MCF 10A (cell line): Measurements from ENCODE around the gene CXCL10. TPM values are rescaled to one million over a fixed set of nuclear protein-coding genes. Genes with fewer than 3 reads are reported as not detected.

Experiments used
- BruUV-seq: library from RNA; stranded (reverse); fragments of 400-500 nt; replicated peaks from 2 replicates; lab custom pipeline; 2021; lab: Mats Ljungman, UMichigan
- CTCF ChIA-PET: fragments of 300-600 bp; sonication (Branson Sonifier 250); formaldehyde crosslinking; extraction: SDS; loops from one replicate; lab custom pipeline; 2021; ENCODE audit warnings: antibody characterized with exemption, inconsistent platforms; lab: Yijun Ruan, JAX
- POLR2A ChIA-PET: fragments of 300-600, 350-650 bp; sonication (Branson Sonifier 250); formaldehyde crosslinking; extraction: SDS; loops from one replicate; lab custom pipeline; 2020; ENCODE audit warnings: antibody characterized with exemption, inconsistent platforms; lab: Yijun Ruan, JAX
- DNase-seq: peaks from one replicate; pipeline ENCODE4 v3.0.0-alpha.2; 2018; ENCODE audit not compliant: unreplicated experiment
- H3K27ac Mint-ChIP-seq: one replicate; pipeline ENCODE4 v1.8.0; 2022; ENCODE audit warnings: mild to moderate bottlenecking, low read depth, mixed read lengths; ENCODE audit not compliant: unreplicated experiment
- H3K27me3 Mint-ChIP-seq: one replicate; pipeline ENCODE4 v1.8.0; 2022; ENCODE audit warnings: mixed read lengths; ENCODE audit not compliant: insufficient read depth, unreplicated experiment
- H3K36me3 Mint-ChIP-seq: one replicate; pipeline ENCODE4 v1.8.0; 2022; ENCODE audit warnings: mild to moderate bottlenecking, moderate library complexity, mixed read lengths; ENCODE audit not compliant: insufficient read depth, unreplicated experiment
- H3K4me1 Mint-ChIP-seq: one replicate; pipeline ENCODE4 v1.8.0; 2022; ENCODE audit warnings: mixed read lengths; ENCODE audit not compliant: insufficient read depth, unreplicated experiment
- H3K4me3 Mint-ChIP-seq: one replicate; pipeline ENCODE4 v1.8.0; 2022; ENCODE audit warnings: mild to moderate bottlenecking, moderate library complexity, mixed read lengths; ENCODE audit not compliant: unreplicated experiment
- H3K9me3 Mint-ChIP-seq: one replicate; pipeline ENCODE4 v1.8.0; 2022; ENCODE audit warnings: mixed read lengths; ENCODE audit not compliant: unreplicated experiment
- CTCF ChIP-seq: fragments of 200-600 bp; IDR thresholded peaks from one replicate; pipeline ENCODE4 v1.8.0; 2022; ENCODE audit warnings: antibody characterized with exemption, mild to moderate bottlenecking; ENCODE audit not compliant: unreplicated experiment
- intact Hi-C: fragments of 100-400 bp; cut with micrococcal nuclease; formaldehyde crosslinking; loops from 2 replicates; pipeline ENCODE4 v1.14.1; 2022
- total RNA-seq: library from RNA; stranded (reverse); gene quantifications from 2 replicates; pipeline ENCODE4 v1.2.3, GENCODE V29; 2022

The CXCL10 gene
- total RNA-seq, 1 experiment from 2014 or later: not detected

GRCh38 chr4:75997081-75997480 lies 26.2 kb downstream of the CXCL10 start:
- H3K4me3 Mint-ChIP-seq: no peak overlapping the region
- H3K27ac Mint-ChIP-seq: peak overlapping the region; percentile 76
- no peaks in the 10 kb centered on the region for H3K36me3 Mint-ChIP-seq
- BruUV-seq: no TSS peak
- no peak for TF ChIP-seq CTCF
- H3K4me1 Mint-ChIP-seq: peaks cover 9% of the 10 kb centered on the region
- ChIA-PET CTCF (interaction anchor here (0.6 to 8.1 kb wide), 14 partner anchors 12 to 1835 kb away, joined by 3 to 128 read pairs (median 4); no protein-coding TSS in a partner anchor), POLR2A (interaction anchor here (1.7 to 2.0 kb wide), 3 partner anchors 70 to 151 kb away, joined by 6 to 10 read pairs (median 8); partner anchors contain the start of gene NUP54)
- no peaks in the 10 kb centered on the region for H3K9me3 Mint-ChIP-seq
- H3K27me3 Mint-ChIP-seq: peaks cover 12% of the 10 kb centered on the region
- no peak for DNase-seq
- intact Hi-C loops: loop anchor here (5.0 kb wide), 1 partner anchor 510 kb away; no protein-coding TSS in a partner anchor

- no peaks in the 10 kb centered on the region for H3K36me3 Mint-ChIP-seq
- DNase-seq: peak; percentile 66
- ChIA-PET POLR2A (interaction anchor here (0.6 to 2.0 kb wide), 8 partner anchors 21 to 153 kb away, joined by 3 to 10 read pairs (median 4); partner anchors contain the start of gene NUP54), CTCF (interaction anchor here (0.5 to 8.1 kb wide), 30 partner anchors 11 to 1821 kb away, joined by 3 to 128 read pairs (median 5); partner anchors contain the start of genes CXCL10 and CXCL9)
- H3K4me1 Mint-ChIP-seq: peaks cover 9% of the 10 kb centered on the region
- BruUV-seq: no TSS peak
- H3K9me3 Mint-ChIP-seq: no peaks in the 10 kb centered on the region
- intact Hi-C loops: loop anchor here (1.0 to 5.0 kb wide), 3 partner anchors 72 to 512 kb away; no protein-coding TSS in a partner anchor
- peak overlapping the region; percentile 76 for H3K27ac Mint-ChIP-seq
- H3K4me3 Mint-ChIP-seq: no peak overlapping the region
- TF ChIP-seq CTCF: peak; percentile 60
- peaks cover 12% of the 10 kb centered on the region for H3K27me3 Mint-ChIP-seq
These were observed 27.6 kb downstream of the CXCL10 start for GRCh38 chr4:75995727-75996126.

GRCh38 chr4:75992462-75992861 lies 30.8 kb downstream of the CXCL10 start:
- BruUV-seq: no TSS peak
- no peak overlapping the region for H3K4me3 Mint-ChIP-seq
- no peaks in the 10 kb centered on the region for H3K9me3 Mint-ChIP-seq
- ChIA-PET POLR2A (interaction anchor here (0.6 to 1.3 kb wide), 5 partner anchors 65 to 1699 kb away, joined by 3 to 4 read pairs (median 3); no protein-coding TSS in a partner anchor), CTCF (interaction anchor here (0.6 to 8.1 kb wide), 6 partner anchors 39 to 429 kb away, joined by 3 to 128 read pairs (median 4); no protein-coding TSS in a partner anchor)
- intact Hi-C loops: no loop called here
- H3K36me3 Mint-ChIP-seq: peaks cover 9% of the 10 kb centered on the region
- no peak for TF ChIP-seq CTCF
- H3K27ac Mint-ChIP-seq: no peak overlapping the region
- DNase-seq: no peak
- H3K4me1 Mint-ChIP-seq: peaks cover 29% of the 10 kb centered on the region
- H3K27me3 Mint-ChIP-seq: peaks cover 12% of the 10 kb centered on the region

GRCh38 chr4:75989846-75990528 lies 33.3 kb downstream of the CXCL10 start:
- TF ChIP-seq CTCF: no peak
- H3K27me3 Mint-ChIP-seq: peaks cover 7% of the 10 kb centered on the region
- CTCF ChIA-PET: interaction anchor here (0.6 to 7.8 kb wide), 5 partner anchors 11 to 1855 kb away, joined by 3 to 128 read pairs (median 4); no protein-coding TSS in a partner anchor
- H3K27ac Mint-ChIP-seq: peak overlapping the region; percentile 68
- intact Hi-C loops: loop anchor here (5.0 kb wide), 1 partner anchor 157 kb away; the partner anchor contains the start of gene NUP54
- H3K9me3 Mint-ChIP-seq: no peaks in the 10 kb centered on the region
- BruUV-seq: no TSS peak
- peaks cover 20% of the 10 kb centered on the region for H3K4me1 Mint-ChIP-seq
- peak; percentile 4 for DNase-seq
- peaks cover 9% of the 10 kb centered on the region for H3K36me3 Mint-ChIP-seq
- peak overlapping the region; percentile 83 for H3K4me3 Mint-ChIP-seq
- POLR2A ChIA-PET: interaction anchor here (0.6 to 2.4 kb wide), 12 partner anchors 49 to 478 kb away, joined by 3 to 14 read pairs (median 4); partner anchors contain the start of genes NAAA and NUP54
